Gastrocnemius medialis (tissue), 4 donors: ENCODE data around the gene CPPED1.

ENCODE experiments used
- POLR2A ChIP-seq, 2 donors: fragments of 450-650 bp; IDR thresholded peaks; one replicate each; pipeline ENCODE4 v1.6.1; 2017; ENCODE audit warnings: antibody characterized with exemption in 2 of 2, mild to moderate bottlenecking in 2 of 2, moderate library complexity in 2 of 2
- TF ChIP-seq, protein P1 (sequence below), 5 experiments: fragments of 450-650 bp in 3 of 5; fragments of 200-600 bp in 2 of 5; sonication (generic) in 2 of 5; IDR thresholded peaks in 4 of 5; conservative IDR thresholded peaks in 1 of 5; 1 replicate in 4 of 5; 2 replicates in 1 of 5; pipeline ENCODE4 v1.5.1; 2016 to 2019; ENCODE audit warnings: antibody characterized with exemption in 5 of 5, mild to moderate bottlenecking in 3 of 5, moderate library complexity in 3 of 5

DNA sequence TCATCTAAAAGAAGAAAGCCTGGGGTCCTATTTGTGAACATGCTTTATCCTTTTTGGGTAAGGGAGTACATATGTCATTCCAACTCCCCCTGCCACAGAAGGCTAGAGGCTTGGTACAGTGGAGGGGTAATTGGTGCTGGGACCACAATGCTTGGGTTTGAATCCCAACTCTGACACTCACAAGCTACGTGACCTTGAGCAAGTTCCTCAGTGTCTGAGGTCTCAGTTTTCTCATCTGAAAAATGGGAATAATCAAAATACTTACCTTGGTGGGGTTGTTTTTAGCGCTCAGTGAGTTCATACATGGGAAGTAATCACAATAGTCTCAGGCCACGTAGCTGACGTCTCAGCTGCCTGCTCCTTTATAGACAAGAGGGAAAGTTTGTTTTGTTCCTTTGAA lies 150.8 kb downstream of the CPPED1 start:
- TF ChIP-seq, protein P1, sequence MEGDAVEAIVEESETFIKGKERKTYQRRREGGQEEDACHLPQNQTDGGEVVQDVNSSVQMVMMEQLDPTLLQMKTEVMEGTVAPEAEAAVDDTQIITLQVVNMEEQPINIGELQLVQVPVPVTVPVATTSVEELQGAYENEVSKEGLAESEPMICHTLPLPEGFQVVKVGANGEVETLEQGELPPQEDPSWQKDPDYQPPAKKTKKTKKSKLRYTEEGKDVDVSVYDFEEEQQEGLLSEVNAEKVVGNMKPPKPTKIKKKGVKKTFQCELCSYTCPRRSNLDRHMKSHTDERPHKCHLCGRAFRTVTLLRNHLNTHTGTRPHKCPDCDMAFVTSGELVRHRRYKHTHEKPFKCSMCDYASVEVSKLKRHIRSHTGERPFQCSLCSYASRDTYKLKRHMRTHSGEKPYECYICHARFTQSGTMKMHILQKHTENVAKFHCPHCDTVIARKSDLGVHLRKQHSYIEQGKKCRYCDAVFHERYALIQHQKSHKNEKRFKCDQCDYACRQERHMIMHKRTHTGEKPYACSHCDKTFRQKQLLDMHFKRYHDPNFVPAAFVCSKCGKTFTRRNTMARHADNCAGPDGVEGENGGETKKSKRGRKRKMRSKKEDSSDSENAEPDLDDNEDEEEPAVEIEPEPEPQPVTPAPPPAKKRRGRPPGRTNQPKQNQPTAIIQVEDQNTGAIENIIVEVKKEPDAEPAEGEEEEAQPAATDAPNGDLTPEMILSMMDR (IDR thresholded peaks at IDR 0.05 in 4 of 5, conservative IDR thresholded peaks at IDR 0.05 in 1 of 5) = no peak
- TF ChIP-seq POLR2A (IDR thresholded peaks at IDR 0.05) = no peak
